Esophagus squamous epithelium (tissue), 5 donors: ENCODE data around the gene COL23A1. TPM values are rescaled to one million over a fixed set of nuclear protein-coding genes. Genes with fewer than 3 reads are reported as not detected.

Experiments
- DNase-seq: peaks from one replicate; lab custom pipeline; 2025; lab: John Stamatoyannopoulos, UW
- H3K27ac ChIP-seq, 4 donors: fragments of 200-600 bp; sonication (generic); one replicate each; pipeline ENCODE4 v1.5.1; 2016 to 2019; ENCODE audit warnings: mild to moderate bottlenecking in 1 of 4
- H3K27me3 ChIP-seq, 4 donors: fragments of 200-600 bp; sonication (generic); 1 replicate in 3 of 4; 2 replicates in 1 of 4; pipeline versions ENCODE4 v1.5.1 to v1.6.0; 2017 to 2021; ENCODE audit warnings: antibody characterized with exemption in 1 of 4
- H3K36me3 ChIP-seq, 3 donors: fragments of 200-600 bp; sonication (generic); one replicate each; pipeline ENCODE4 v1.5.1; 2016 to 2019
- H3K4me1 ChIP-seq, 3 donors: fragments of 200-600 bp; sonication (generic); one replicate each; pipeline ENCODE4 v1.5.1; 2017 to 2019
- H3K4me3 ChIP-seq, 4 donors: fragments of 200-600 bp; sonication (generic); 1 replicate in 3 of 4; 2 replicates in 1 of 4; pipeline ENCODE4 v1.5.1; 2016 to 2019; ENCODE audit warnings: mild to moderate bottlenecking in 2 of 4, moderate library complexity in 1 of 4
- H3K9me3 ChIP-seq, 3 donors: fragments of 200-600 bp; sonication (generic); one replicate each; pipeline ENCODE4 v1.5.1; 2016 to 2019
- CTCF ChIP-seq, 6 experiments: fragments of 450-650 bp in 4 of 6; fragments of 200-600 bp in 2 of 6; sonication (generic) in 2 of 6; IDR thresholded peaks; one replicate each; pipeline ENCODE4 v1.5.1; 2016 to 2019; ENCODE audit warnings: antibody characterized with exemption in 6 of 6, mild to moderate bottlenecking in 4 of 6, moderate library complexity in 4 of 6
- POLR2A ChIP-seq, 4 donors: fragments of 450-650 bp; IDR thresholded peaks; one replicate each; pipeline ENCODE4 v1.6.1; 2017; ENCODE audit warnings: antibody characterized with exemption in 4 of 4, mild to moderate bottlenecking in 4 of 4, moderate library complexity in 3 of 4
- WGBS, 2 donors: methylation state at CpG; one replicate each; pipeline ENCODE4 v1.1.5; 2018; 5-methylcytosine and 5-hydroxymethylcytosine counted together
- intact Hi-C: fragments of 100-400 bp; cut with DNase I; formaldehyde crosslinking; loops from one replicate; pipeline ENCODE4 v1.15.0; 2022
- total RNA-seq, 4 donors: library from RNA; depleted of rRNA; stranded (reverse); fragments of >200 nt; gene quantifications; one replicate each; pipeline ENCODE4 v1.1.0, GENCODE V29; 2016
- donor health status: DM: yes; HTN: yes; CAD: no.

COL23A1 gene
- total RNA-seq, 4 donors from 2014 or later, result 0.41 to 1.5 (median 0.44) TPM; not detected in 1

GRCh38 chr5:178418031-178418430 lies 172.2 kb downstream of the COL23A1 start:
- H3K36me3 ChIP-seq, result no peaks in the 10 kb centered on the region
- peaks cover 0 to 20% (median 0%) of the 10 kb centered on the region in 4 donors for H3K27me3 ChIP-seq
- H3K4me1 ChIP-seq, result no peaks in the 10 kb centered on the region
- intact Hi-C loops, result no loop called here
- H3K4me3 ChIP-seq, result no peak overlapping the region
- TF ChIP-seq POLR2A (IDR thresholded peaks at IDR 0.05), result no peak
- TF ChIP-seq CTCF (IDR thresholded peaks at IDR 0.05), result no peak
- WGBS, 2 donors, result 89 to 93% methylated on average over 2 of the region's 2 CpGs
- DNase-seq, result no peak
- H3K27ac ChIP-seq, result no peak overlapping the region
- H3K9me3 ChIP-seq, result no peaks in the 10 kb centered on the region

- WGBS, 2 donors, result 69 to 85% methylated on average over 9 to 11 of the region's 13 CpGs
- DNase-seq, result no peak
- no peaks in the 10 kb centered on the region for H3K4me1 ChIP-seq
Measured at GRCh38 chr5:178417391-178417811, 172.8 kb downstream of the COL23A1 start.

GRCh38 chr5:178416919-178417318 lies 173.3 kb downstream of the COL23A1 start:
- intact Hi-C loops, result no loop called here
- DNase-seq, result no peak
- Histone ChIP-seq H3K36me3 (no peaks in the 10 kb centered on the region), H3K27ac (no peak overlapping the region), H3K4me3 (no peak overlapping the region), H3K27me3 (peaks cover 0 to 20% (median 0%) of the 10 kb centered on the region in 4 donors), H3K4me1 (no peaks in the 10 kb centered on the region), H3K9me3 (no peaks in the 10 kb centered on the region)
- WGBS, 2 donors, result 40 to 80% methylated on average over 1 to 2 of the region's 6 CpGs
- TF ChIP-seq CTCF (IDR thresholded peaks at IDR 0.05), result no peak
- no peak for TF ChIP-seq POLR2A (IDR thresholded peaks at IDR 0.05)

More at GRCh38 chr5:178417391-178417811, 172.8 kb downstream of the COL23A1 start:
- Histone ChIP-seq H3K27ac (no peak overlapping the region), H3K27me3 (peaks cover 0 to 20% (median 0%) of the 10 kb centered on the region in 4 donors), H3K4me3 (no peak overlapping the region), H3K9me3 (no peaks in the 10 kb centered on the region), H3K36me3 (no peaks in the 10 kb centered on the region)
- TF ChIP-seq CTCF (IDR thresholded peaks at IDR 0.05), result no peak
- TF ChIP-seq POLR2A (IDR thresholded peaks at IDR 0.05), result no peak
- intact Hi-C loops, result no loop called here

GRCh38 chr5:178416206-178416882 lies 173.8 kb downstream of the COL23A1 start:
- H3K27me3 ChIP-seq, result peaks cover 0 to 19% (median 0%) of the 10 kb centered on the region in 4 donors
- intact Hi-C loops, result no loop called here
- no peak for TF ChIP-seq POLR2A (IDR thresholded peaks at IDR 0.05)
- TF ChIP-seq CTCF (IDR thresholded peaks at IDR 0.05), result no peak
- no peaks in the 10 kb centered on the region for H3K9me3 ChIP-seq
- no peak overlapping the region for H3K4me3 ChIP-seq
- no peak overlapping the region for H3K27ac ChIP-seq
- 84 to 87% methylated on average over 5 to 8 of the region's 12 CpGs for WGBS, 2 donors
- no peaks in the 10 kb centered on the region for H3K36me3 ChIP-seq
- no peaks in the 10 kb centered on the region for H3K4me1 ChIP-seq
- DNase-seq, result no peak

- H3K27ac ChIP-seq, result no peak overlapping the region
- DNase-seq, result no peak
- H3K9me3 ChIP-seq, result no peaks in the 10 kb centered on the region
- WGBS, 2 donors, result 80 to 97% methylated on average over 4 to 7 of the region's 17 CpGs
- H3K36me3 ChIP-seq, result no peaks in the 10 kb centered on the region
- H3K4me3 ChIP-seq, result no peak overlapping the region
- no peaks in the 10 kb centered on the region for H3K4me1 ChIP-seq
- intact Hi-C loops, result no loop called here
- H3K27me3 ChIP-seq, result peaks cover 0 to 18% (median 0%) of the 10 kb centered on the region in 4 donors
- TF ChIP-seq CTCF (IDR thresholded peaks at IDR 0.05), result no peak
- TF ChIP-seq POLR2A (IDR thresholded peaks at IDR 0.05), result no peak
Measured at GRCh38 chr5:178415353-178415752, 174.8 kb downstream of the COL23A1 start.
